Gastroesophageal sphincter (tissue), 3 donors: ENCODE data around the gene ASAP2.

Source experiments
- CTCF ChIP-seq, 4 experiments: fragments of 200-600 bp in 2 of 4; fragments of 450-650 bp in 2 of 4; sonication (generic) in 1 of 4; IDR thresholded peaks; one replicate each; pipeline ENCODE4 v1.5.1; 2017 to 2019; ENCODE audit warnings: antibody characterized with exemption in 4 of 4, mild to moderate bottlenecking in 2 of 4, moderate library complexity in 2 of 4
- EP300 ChIP-seq: sonication (generic); formaldehyde crosslinking; IDR thresholded peaks from one replicate; pipeline ENCODE4 v1.6.1; 2017; ENCODE audit warnings: antibody characterized with exemption, mild to moderate bottlenecking
- POLR2AphosphoS5 ChIP-seq: sonication (generic); formaldehyde crosslinking; IDR thresholded peaks from one replicate; pipeline ENCODE4 v1.6.1; 2017; ENCODE audit warnings: antibody characterized with exemption

GRCh38 chr2:9249020-9249800 lies 42.6 kb downstream of the ASAP2 start:
- TF ChIP-seq CTCF (IDR thresholded peaks at IDR 0.05) = no peak
- TF ChIP-seq POLR2AphosphoS5 = no peak
- TF ChIP-seq EP300 = no peak
